ENCODE data around the gene ITIH5. TPM values are rescaled to one million over a fixed set of nuclear protein-coding genes. Genes with fewer than 3 reads are reported as not detected.
A peak's percentile ranks its signal among the peaks of the same experiment; 100 is the strongest.

The ITIH5 gene
- total RNA-seq, 2 donors from 2014 or later: not detected

DNA sequence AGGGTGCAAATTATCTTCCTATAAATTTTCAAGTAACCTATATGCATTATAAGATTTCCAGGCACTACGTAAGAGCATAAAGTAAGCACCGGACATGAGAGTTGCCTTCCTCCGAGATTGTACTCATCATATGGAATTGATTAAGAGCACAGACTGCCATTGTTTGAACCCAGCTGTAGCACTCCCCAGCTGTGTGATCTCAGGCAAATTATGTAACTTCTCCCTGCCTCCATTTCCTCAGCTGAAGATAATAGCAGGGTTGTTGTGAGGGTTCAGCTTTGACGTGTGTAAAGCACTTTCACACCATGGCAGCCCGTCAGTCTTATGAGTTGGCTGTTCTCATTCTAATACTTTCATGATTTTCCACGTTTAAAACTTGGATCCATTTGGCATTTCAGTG lies 122.6 kb downstream of the ITIH5 start:
- ATAC-seq (replicated peaks in 1 of 2): no peak
- Mint-ChIP-seq H3K27ac (no peak overlapping the region), H3K4me1 (ENCODE audit: low read depth) (peaks cover 8% of the 10 kb centered on the region), H3K36me3 (ENCODE audit: insufficient read depth in 2 of 2) (peaks cover 0 to 2% of the 10 kb centered on the region in 2 donors), H3K9me3 (peaks cover 0 to 3% of the 10 kb centered on the region in 2 donors), H3K4me3 (no peak overlapping the region), H3K27me3 (ENCODE audit: low read depth) (no peaks in the 10 kb centered on the region)
- no peak for DNase-seq

DNA sequence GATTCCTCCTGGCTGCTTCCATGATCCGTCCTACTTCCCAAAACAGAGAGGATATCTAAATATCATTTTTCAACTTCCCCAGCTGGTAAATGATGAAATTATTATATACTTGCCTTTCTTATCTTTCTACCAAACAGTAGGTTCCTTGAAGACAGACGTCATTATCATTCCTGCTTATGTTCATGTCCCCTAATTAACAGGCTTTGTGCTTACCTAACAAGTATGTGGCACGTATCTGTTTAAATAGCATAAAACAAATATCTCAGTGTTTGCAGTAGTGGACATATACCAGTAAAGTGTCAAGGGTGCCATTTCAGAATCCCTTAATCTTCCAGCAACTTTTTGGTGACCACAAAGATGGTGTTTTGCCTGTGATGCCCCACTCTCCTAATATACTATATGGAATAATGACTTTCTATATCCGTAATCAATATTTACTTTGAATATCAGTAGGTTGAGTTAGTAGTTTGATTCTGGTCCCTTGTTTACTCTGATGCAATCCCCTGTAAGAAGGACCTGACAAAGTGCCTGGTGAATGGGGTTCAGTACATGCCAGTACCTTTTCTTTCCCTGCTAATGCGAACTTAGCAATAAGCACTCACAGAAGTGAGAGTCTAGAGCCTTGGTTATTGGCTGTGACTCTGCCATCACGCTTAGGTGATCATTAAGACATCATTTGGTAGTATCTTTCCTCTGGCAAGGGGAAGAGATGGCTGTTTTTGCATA lies 124.4 kb downstream of the ITIH5 start:
- ATAC-seq (replicated peaks in 1 of 2) (no peak), DNase-seq (no peak)
- peaks cover 13% of the 10 kb centered on the region for H3K4me1 Mint-ChIP-seq (ENCODE audit: low read depth)
- H3K9me3 Mint-ChIP-seq: peaks cover 4 to 11% of the 10 kb centered on the region in 2 donors
- H3K27me3 Mint-ChIP-seq (ENCODE audit: low read depth): no peaks in the 10 kb centered on the region
- no peak overlapping the region for H3K27ac Mint-ChIP-seq
- peaks cover 3 to 9% of the 10 kb centered on the region in 2 donors for H3K36me3 Mint-ChIP-seq (ENCODE audit: insufficient read depth in 2 of 2)
- no peak overlapping the region for H3K4me3 Mint-ChIP-seq

DNA sequence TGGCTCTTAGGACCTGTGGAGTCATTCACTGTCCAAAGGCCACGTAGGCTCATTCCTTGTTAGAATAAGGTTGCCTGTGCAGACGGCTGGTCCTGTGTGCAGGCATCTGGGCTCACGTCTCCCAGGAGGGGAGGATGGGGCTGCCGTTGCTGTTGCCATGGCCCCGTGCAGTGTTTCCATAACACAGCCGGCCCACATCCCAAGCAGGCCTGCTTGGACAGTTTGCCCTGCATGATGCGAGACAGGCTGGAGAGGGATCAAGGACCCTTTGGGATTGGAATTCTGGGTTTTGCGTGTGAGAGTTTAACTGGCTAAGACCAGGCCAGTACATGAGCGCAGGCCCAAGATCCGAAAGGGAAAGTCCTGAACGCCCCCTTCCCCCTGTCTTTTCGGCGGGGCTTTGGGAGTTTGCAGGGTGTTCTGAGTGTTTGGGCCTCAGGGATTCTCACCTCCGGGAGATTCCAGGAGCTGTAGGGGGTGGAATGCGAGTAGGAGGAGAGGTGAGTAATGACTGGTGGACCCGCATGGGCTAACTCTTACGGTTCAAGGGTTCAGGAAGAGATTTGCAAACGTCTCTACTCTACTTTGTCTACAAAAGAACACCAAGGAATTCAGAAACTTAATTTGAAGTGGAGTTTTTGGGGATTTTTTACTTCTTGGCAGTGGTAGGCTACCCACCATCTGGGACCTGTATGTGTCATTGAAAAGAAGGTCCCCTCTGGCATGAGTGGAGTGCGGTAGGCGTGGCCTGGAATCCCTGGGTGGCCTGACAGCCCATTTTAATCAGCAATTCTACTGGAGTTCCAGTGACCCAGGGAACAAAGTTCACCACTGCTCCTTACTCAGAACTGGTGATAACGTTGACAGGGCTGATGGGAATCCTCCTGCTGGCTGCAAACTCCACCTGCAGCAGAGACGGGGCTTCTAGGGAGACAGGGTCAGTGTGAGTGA lies 125.4 kb downstream of the ITIH5 start:
- no peak for ATAC-seq (replicated peaks in 1 of 2)
- Mint-ChIP-seq H3K36me3 (ENCODE audit: insufficient read depth in 2 of 2) (peaks cover 3 to 9% of the 10 kb centered on the region in 2 donors), H3K9me3 (peaks cover 4 to 11% of the 10 kb centered on the region in 2 donors), H3K27me3 (ENCODE audit: low read depth) (no peaks in the 10 kb centered on the region), H3K4me1 (ENCODE audit: low read depth) (peaks cover 13% of the 10 kb centered on the region), H3K27ac (no peak overlapping the region), H3K4me3 (no peak overlapping the region)
- DNase-seq: no peak

DNA sequence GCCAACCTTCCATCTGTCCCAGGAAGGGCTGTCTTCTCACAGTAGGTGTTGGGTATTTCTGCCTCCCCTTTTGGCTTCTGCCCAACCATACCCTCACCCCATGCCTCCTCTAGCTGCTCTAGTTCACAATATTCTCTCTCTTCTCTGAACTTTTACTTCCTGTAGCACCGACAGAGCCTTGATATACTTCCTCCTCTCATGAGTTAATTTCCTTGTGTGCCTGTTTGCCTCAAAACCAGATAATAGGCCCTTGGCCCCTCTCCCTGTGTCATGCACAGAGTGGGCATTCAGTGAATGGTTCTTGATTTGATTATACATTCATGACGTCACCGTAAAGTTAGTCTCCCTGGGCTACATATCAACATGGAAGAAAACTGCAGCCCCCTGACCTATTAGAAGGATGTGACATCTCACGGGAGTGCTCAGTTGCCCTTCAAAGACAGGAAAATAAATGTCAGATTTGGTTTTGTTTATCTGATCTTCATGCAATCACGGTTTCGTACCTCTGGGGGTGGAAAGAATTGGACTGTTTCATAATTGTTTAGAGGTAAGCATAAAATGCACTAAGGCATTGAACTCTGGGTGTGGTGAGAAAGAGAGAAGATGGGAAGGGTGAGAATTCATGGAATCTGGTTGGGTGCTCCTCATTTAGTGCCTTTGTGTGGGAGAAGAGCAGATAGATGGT lies 127.7 kb downstream of the ITIH5 start:
- peaks cover 13% of the 10 kb centered on the region for H3K4me1 Mint-ChIP-seq (ENCODE audit: low read depth)
- peak overlapping the region; percentile 4 for H3K27ac Mint-ChIP-seq
- H3K4me3 Mint-ChIP-seq: no peak overlapping the region
- DNase-seq (no peak), ATAC-seq (replicated peaks in 1 of 2) (peak; percentile 41 to 64)
- H3K27me3 Mint-ChIP-seq (ENCODE audit: low read depth): no peaks in the 10 kb centered on the region
- peaks cover 3 to 9% of the 10 kb centered on the region in 2 donors for H3K36me3 Mint-ChIP-seq (ENCODE audit: insufficient read depth in 2 of 2)
- peaks cover 4 to 11% of the 10 kb centered on the region in 2 donors for H3K9me3 Mint-ChIP-seq

DNA sequence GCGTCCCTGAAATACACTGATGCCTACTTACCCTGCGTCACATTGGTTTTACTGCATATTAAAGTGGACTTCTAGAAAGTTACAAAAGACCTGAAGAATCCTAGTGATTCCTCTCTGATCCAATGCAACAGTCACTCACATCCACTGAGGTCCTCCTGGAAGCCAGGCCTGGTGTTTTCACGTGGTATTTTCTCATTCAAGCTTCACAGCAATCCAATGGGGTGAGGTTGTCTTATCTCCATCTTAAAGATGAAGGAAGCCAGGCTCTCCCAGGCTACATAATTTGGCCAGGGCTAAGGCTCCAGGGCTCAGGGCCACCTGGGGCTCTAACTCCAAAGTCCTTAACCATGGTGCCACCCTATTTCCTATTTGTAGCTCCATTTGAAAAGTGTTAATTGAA lies 129.6 kb downstream of the ITIH5 start:
- H3K36me3 Mint-ChIP-seq (ENCODE audit: insufficient read depth in 2 of 2): peaks cover 3 to 9% of the 10 kb centered on the region in 2 donors

DNA sequence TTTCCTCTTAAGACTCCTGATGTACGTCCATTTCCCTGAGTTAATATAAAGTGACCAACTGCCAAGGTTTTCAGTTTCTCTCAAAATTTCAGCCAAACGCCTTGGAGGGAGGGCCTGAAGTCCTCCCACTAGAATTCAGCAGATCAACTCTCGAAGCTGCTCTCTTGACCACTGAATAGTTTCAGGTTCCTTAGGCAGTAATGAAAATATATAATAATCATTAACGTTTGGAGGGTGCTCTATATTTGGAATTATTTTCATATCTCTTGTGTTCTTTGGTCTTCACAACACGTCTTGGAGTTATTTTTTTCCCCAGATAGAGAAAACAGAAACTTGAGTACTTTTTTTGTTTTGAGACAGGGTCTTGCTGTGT lies 132.3 kb downstream of the ITIH5 start:
- ATAC-seq (replicated peaks in 1 of 2) (no peak), DNase-seq (no peak)
- H3K9me3 Mint-ChIP-seq: peaks cover 4 to 11% of the 10 kb centered on the region in 2 donors
- peaks cover 8% of the 10 kb centered on the region for H3K27me3 Mint-ChIP-seq (ENCODE audit: low read depth)
- peaks cover 3 to 9% of the 10 kb centered on the region in 2 donors for H3K36me3 Mint-ChIP-seq (ENCODE audit: insufficient read depth in 2 of 2)
- no peak overlapping the region for H3K4me3 Mint-ChIP-seq
- H3K27ac Mint-ChIP-seq: no peak overlapping the region
- H3K4me1 Mint-ChIP-seq (ENCODE audit: low read depth): peaks cover 8% of the 10 kb centered on the region

More for the DNA sequence above, 129.6 kb downstream of the ITIH5 start:
- ATAC-seq (replicated peaks in 1 of 2) (no peak), DNase-seq (no peak)
- H3K27ac Mint-ChIP-seq: no peak overlapping the region
- H3K4me3 Mint-ChIP-seq: no peak overlapping the region
- peaks cover 13% of the 10 kb centered on the region for H3K4me1 Mint-ChIP-seq (ENCODE audit: low read depth)
- H3K9me3 Mint-ChIP-seq: peaks cover 4 to 11% of the 10 kb centered on the region in 2 donors
- H3K27me3 Mint-ChIP-seq (ENCODE audit: low read depth): no peaks in the 10 kb centered on the region

DNA sequence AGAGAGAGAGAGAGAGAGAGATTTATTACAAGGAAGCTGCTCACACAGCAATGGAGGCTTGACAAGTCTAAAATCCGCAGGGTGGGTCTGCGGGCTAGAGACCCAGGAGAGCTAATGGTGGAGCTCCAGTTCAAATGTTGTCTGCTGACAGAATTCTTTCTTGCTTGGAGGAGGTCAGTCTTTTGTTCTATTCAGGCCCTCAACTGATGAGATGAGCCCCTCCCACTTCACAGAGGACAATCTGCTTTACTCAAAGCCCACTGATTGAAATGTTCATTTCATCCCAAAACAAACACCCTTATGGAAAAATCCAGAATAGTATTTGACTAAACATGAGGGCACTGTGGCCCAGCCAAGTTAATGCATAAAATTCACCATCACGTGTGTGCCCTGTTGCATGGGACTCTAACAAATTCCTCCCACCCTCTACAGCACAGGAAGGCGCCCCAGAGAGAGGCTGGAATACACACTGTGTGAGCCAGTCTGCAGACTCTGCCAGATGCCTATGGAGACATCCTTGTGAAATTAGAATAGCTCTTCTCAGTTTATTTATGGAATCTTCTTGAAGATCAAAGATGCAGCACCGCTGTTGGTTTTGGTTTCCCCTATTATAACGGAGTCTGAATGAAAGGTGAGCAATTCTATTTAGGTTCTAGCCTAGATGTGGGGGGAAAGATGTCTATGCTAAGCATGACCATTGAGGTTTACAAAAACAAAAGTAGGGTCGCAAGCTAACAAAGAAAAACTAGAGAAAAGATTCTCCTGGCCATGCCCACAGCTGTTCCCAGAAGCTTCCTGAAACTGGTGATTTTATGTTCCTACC lies 132.9 kb downstream of the ITIH5 start:
- H3K27me3 Mint-ChIP-seq (ENCODE audit: low read depth): peaks cover 8% of the 10 kb centered on the region
- DNase-seq: no peak
- no peak overlapping the region for H3K4me3 Mint-ChIP-seq
- peaks cover under 1 to 4% of the 10 kb centered on the region in 2 donors for H3K36me3 Mint-ChIP-seq (ENCODE audit: insufficient read depth in 2 of 2)
- H3K4me1 Mint-ChIP-seq (ENCODE audit: low read depth): peaks cover 2% of the 10 kb centered on the region
- ATAC-seq (replicated peaks in 1 of 2): no peak
- H3K9me3 Mint-ChIP-seq: peaks cover 2 to 5% of the 10 kb centered on the region in 2 donors
- H3K27ac Mint-ChIP-seq: no peak overlapping the region

DNA sequence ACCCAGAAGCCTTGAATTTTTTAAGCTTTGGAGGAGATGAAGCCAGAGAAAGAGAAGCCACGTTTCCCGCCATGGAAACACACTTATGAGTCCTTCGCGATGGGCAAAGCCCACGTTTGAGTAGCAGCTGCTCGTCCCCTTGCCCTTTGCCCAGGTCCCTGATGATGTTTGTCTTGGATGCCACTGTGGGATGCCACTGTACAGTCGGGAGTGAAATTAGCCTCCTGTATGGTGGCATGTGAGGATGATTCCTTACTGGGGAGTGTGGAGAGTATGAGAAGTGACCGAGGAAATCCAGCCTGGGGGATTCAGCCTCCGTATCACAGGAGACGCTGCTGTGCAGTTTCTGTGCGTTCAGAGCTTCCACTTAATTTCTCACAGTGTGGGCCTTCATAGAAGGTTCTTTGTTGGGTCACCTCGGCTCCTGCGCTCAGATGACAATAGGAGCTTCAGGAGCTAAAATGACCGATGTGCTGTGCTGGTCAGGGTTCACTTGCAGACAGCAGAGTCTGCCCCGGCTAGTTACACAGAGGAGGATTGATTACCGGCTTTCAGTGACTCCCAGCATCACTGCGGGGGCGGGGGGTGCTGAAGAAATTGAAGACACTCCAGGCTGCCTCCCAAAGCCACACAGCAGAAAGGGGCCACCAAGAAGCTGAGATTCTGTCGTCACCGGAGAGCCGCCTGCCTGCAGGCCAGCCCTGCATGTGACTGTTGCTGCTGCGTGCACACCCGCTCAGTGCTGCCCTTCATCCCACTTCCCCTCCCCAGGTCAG lies 133.9 kb downstream of the ITIH5 start:
- DNase-seq: no peak
- Mint-ChIP-seq H3K27ac (no peak overlapping the region), H3K36me3 (ENCODE audit: insufficient read depth in 2 of 2) (peaks cover 0 to 3% of the 10 kb centered on the region in 2 donors), H3K9me3 (peaks cover 0 to 4% of the 10 kb centered on the region in 2 donors), H3K4me3 (no peak overlapping the region), H3K4me1 (ENCODE audit: low read depth) (no peaks in the 10 kb centered on the region), H3K27me3 (ENCODE audit: low read depth) (peaks cover 8% of the 10 kb centered on the region)
- no peak for ATAC-seq (replicated peaks in 1 of 2)

DNA sequence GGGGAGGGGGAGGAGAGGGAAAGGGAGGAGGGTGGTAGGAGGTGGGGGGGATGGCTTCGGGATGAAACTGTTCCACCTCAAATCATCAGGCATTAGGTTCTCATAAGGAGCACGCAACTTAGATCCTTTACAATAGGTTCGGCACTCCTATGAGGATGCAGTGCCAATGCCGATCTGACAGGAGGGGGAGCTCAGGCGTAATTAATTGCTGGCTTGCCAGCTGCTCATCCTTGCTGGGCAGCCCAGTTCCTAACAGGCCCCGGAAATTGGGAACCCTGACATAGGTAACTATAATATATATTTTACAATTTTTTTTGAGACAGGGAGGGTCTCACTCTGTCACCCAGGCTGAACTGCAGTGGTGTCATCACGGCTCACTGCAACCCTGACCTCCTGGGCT lies 137.1 kb downstream of the ITIH5 start:
- Mint-ChIP-seq H3K36me3 (ENCODE audit: insufficient read depth in 2 of 2) (no peaks in the 10 kb centered on the region), H3K27ac (no peak overlapping the region), H3K27me3 (ENCODE audit: low read depth) (peaks cover 8% of the 10 kb centered on the region), H3K4me3 (no peak overlapping the region), H3K4me1 (ENCODE audit: low read depth) (peaks cover 10% of the 10 kb centered on the region), H3K9me3 (no peaks in the 10 kb centered on the region)
- no peak for DNase-seq
- ATAC-seq (replicated peaks in 1 of 2): no peak

DNA sequence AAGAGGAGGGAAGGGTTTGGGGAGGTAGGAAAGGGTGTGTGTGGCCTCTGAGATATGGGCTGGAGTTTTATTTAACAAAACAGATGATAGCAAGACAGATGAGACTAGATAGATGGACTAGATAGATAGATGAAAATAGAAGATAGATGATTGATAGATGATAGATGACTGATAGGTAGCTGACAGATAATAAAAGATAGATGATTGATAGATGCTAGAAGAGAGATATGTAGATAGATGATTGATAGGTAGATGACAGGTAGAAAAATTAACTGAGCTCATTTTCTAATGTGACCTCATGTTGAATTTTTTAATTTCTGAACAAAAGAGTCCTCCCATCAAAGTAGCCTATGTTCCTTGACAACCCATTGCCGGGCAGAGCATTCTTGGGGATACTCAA lies 139.3 kb downstream of the ITIH5 start:
- H3K4me3 Mint-ChIP-seq: no peak overlapping the region
- no peak for ATAC-seq (replicated peaks in 1 of 2)
- H3K27ac Mint-ChIP-seq: no peak overlapping the region
- H3K9me3 Mint-ChIP-seq: no peaks in the 10 kb centered on the region
- H3K36me3 Mint-ChIP-seq (ENCODE audit: insufficient read depth in 2 of 2): no peaks in the 10 kb centered on the region
- no peak for DNase-seq
- peaks cover 10% of the 10 kb centered on the region for H3K4me1 Mint-ChIP-seq (ENCODE audit: low read depth)
- peaks cover 8% of the 10 kb centered on the region for H3K27me3 Mint-ChIP-seq (ENCODE audit: low read depth)

DNA sequence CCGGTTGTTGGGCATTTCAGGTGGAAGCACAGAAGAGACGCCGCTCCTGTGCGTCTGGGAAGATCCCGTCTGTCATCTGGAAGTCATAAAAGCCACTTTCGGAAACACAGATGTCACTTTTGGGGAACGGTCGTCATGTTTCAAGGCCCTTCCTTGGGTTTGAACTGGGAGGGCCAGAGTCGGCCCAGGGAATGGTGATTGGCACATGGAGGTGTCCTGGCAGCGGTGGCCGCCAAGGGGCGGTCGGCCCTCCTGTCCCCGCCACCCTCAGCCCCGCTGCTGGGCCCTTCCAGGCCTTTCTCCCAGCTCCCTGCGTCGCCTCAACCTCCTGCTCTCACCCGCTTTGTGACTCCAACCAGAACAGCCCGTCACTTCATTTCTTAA lies 140.8 kb downstream of the ITIH5 start:
- Mint-ChIP-seq H3K27me3 (ENCODE audit: low read depth) (peaks cover 3% of the 10 kb centered on the region), H3K9me3 (no peaks in the 10 kb centered on the region), H3K27ac (no peak overlapping the region), H3K4me1 (ENCODE audit: low read depth) (peaks cover 12% of the 10 kb centered on the region), H3K36me3 (ENCODE audit: insufficient read depth in 2 of 2) (no peaks in the 10 kb centered on the region), H3K4me3 (no peak overlapping the region)
- DNase-seq: no peak
- no peak for ATAC-seq (replicated peaks in 1 of 2)

Measured in activated T-cell treated with anti-CD3 and anti-CD28 coated beads, Interleukin-2, amount 50 U/mL, for 72 hours (primary cell).